HepG2 (cell line): ENCODE measurements around the gene PHKB. TPM values are rescaled to one million over a fixed set of nuclear protein-coding genes. Genes with fewer than 3 reads are reported as not detected.

Experiments used
- ATAC-seq: fragments of 200-7000 bp; cut with Tn5 transposase; 3 replicates; pipeline ENCODE4 v1.9.1; 2020; ENCODE audit warnings: mild to moderate bottlenecking, moderate library complexity
- BruUV-seq: library from RNA; stranded (reverse); fragments of 400-500 nt; replicated peaks from 2 replicates; lab custom pipeline; 2021; lab: Mats Ljungman, UMichigan
- CTCF ChIA-PET: fragments of 300-600 bp; formaldehyde crosslinking; extraction: SDS; loops from one replicate; lab custom pipeline; 2021; ENCODE audit warnings: low total read pairs, inconsistent platforms, low intra/inter-chr PET ratio; lab: Yijun Ruan, JAX
- POLR2A ChIA-PET: fragments of 350-600 bp; sonication (Branson Sonifier 250); formaldehyde crosslinking; loops from one replicate; lab custom pipeline; 2020; ENCODE audit warnings: antibody characterized with exemption, inconsistent platforms; lab: Yijun Ruan, JAX
- DNase-seq: peaks from one replicate; pipeline ENCODE4 v3.0.0-alpha.2; 2015; ENCODE audit warnings: low spot score
- FAIRE-seq: peaks from 3 replicates; lab custom pipeline; 2011; peaks lifted over from hg19 to GRCh38; lab: Jason Lieb, UNC
- H2AFZ ChIP-seq: one replicate; pipeline ENCODE4 v1.6.1; 2011; ENCODE audit warnings: low read length, inconsistent platforms
- H3K27ac ChIP-seq: fragments of 300-600 bp; 3 replicates; pipeline ENCODE4 v1.8.0; 2011; ENCODE audit warnings: mixed run types, mild to moderate bottlenecking, mixed read lengths, low read length, inconsistent platforms; ENCODE audit not compliant: insufficient read depth; ENCODE audit errors: extremely low read length
- H3K27me3 ChIP-seq, 2 experiments: fragments of 200-600 bp in 1 of 2; 2 replicates in 1 of 2; 3 replicates in 1 of 2; pipeline versions ENCODE4 v1.6.0 to v1.8.0; 2011; ENCODE audit warnings: low read length in 2 of 2, mild to moderate bottlenecking in 2 of 2, moderate library complexity in 2 of 2, inconsistent platforms in 1 of 2; ENCODE audit not compliant: insufficient read depth in 2 of 2, control insufficient read depth in 1 of 2
- H3K36me3 ChIP-seq, 2 experiments: fragments of 200-600 bp in 1 of 2; replicated peaks in 1 of 2; 2 replicates in 1 of 2; 3 replicates in 1 of 2; pipeline versions ENCODE4 v1.5.1 to v1.8.0; 2011; ENCODE audit warnings: low read length in 2 of 2, inconsistent platforms in 1 of 2; ENCODE audit not compliant: insufficient read depth in 2 of 2, control insufficient read depth in 1 of 2
- H3K4me1 ChIP-seq: 2 replicates; pipeline ENCODE4 v1.5.1; 2012; ENCODE audit warnings: low read length, inconsistent platforms; ENCODE audit not compliant: insufficient read depth
- H3K4me2 ChIP-seq: 2 replicates; pipeline ENCODE4 v1.6.0; 2011; ENCODE audit warnings: low read depth, low read length, inconsistent platforms
- H3K4me3 ChIP-seq, 3 experiments: fragments of 200-600 bp in 1 of 3; sonication (generic), shearing (Covaris generic) in 1 of 3; replicated peaks in 1 of 3; 2 replicates each; pipeline ENCODE4 v1.5.1; 2011 to 2016; ENCODE audit warnings: low read length in 3 of 3, inconsistent platforms in 2 of 3, low read depth in 2 of 3, mild to moderate bottlenecking in 2 of 3, control low read depth in 1 of 3, mixed read lengths in 1 of 3; ENCODE audit not compliant: insufficient read depth in 1 of 3
- H3K79me2 ChIP-seq: one replicate; pipeline ENCODE4 v1.6.1; 2011; ENCODE audit warnings: low read length, inconsistent platforms; ENCODE audit not compliant: insufficient read depth
- H3K9ac ChIP-seq: 2 replicates; pipeline ENCODE4 v1.6.0; 2011; ENCODE audit warnings: mild to moderate bottlenecking, low read depth, low read length, inconsistent platforms; ENCODE audit not compliant: insufficient read depth
- H3K9me3 ChIP-seq: 2 replicates; pipeline ENCODE4 v1.5.1; 2012; ENCODE audit warnings: mild to moderate bottlenecking, low read length
- H4K20me1 ChIP-seq: 2 replicates; pipeline ENCODE4 v1.6.0; 2011; ENCODE audit warnings: inconsistent platforms, mild to moderate bottlenecking, low read length, moderate library complexity; ENCODE audit not compliant: insufficient read depth
- CBX1 ChIP-seq: IDR thresholded peaks from one replicate; pipeline ENCODE4 v1.6.1; 2016; ENCODE audit warnings: antibody characterized with exemption, low read depth
- DDIT3 ChIP-seq: sonication (generic); formaldehyde crosslinking; IDR thresholded peaks from 2 replicates; pipeline ENCODE4 v1.4.0; 2020; ENCODE audit warnings: mild to moderate bottlenecking, missing genetic modification reagents
- KAT7 ChIP-seq: IDR thresholded peaks from 2 replicates; pipeline ENCODE4 v1.6.1; 2018; ENCODE audit warnings: borderline replicate concordance, missing compliant biosample characterization
- MED8 ChIP-seq: sonication (generic); formaldehyde crosslinking; IDR thresholded peaks from 2 replicates; pipeline ENCODE4 v1.8.1; 2023; ENCODE audit warnings: mild to moderate bottlenecking, missing genetic modification reagents; ENCODE audit not compliant: insufficient replicate concordance
- NFAT5 ChIP-seq: sonication (generic); formaldehyde crosslinking; IDR thresholded peaks from 2 replicates; pipeline ENCODE4 v1.4.0; 2020; ENCODE audit warnings: missing genetic modification reagents
- NFIB ChIP-seq: sonication (generic); formaldehyde crosslinking; IDR thresholded peaks from 2 replicates; pipeline ENCODE4 v1.9.0; 2021; ENCODE audit warnings: missing genetic modification reagents, mild to moderate bottlenecking, borderline replicate concordance
- NONO ChIP-seq, 2 experiments: fragments of 450-650 bp in 1 of 2; sonication (generic) in 1 of 2; formaldehyde crosslinking in 1 of 2; IDR thresholded peaks in 1 of 2; conservative IDR thresholded peaks in 1 of 2; 2 replicates each; pipeline versions ENCODE4 v1.6.1 to v1.8.0; 2017 to 2022; ENCODE audit warnings: mild to moderate bottlenecking in 1 of 2, missing genetic modification reagents in 1 of 2, moderate library complexity in 1 of 2
- PREB ChIP-seq: sonication (generic); formaldehyde crosslinking; IDR thresholded peaks from 2 replicates; pipeline ENCODE4 v1.4.0; 2020; ENCODE audit warnings: missing genetic modification reagents
- RFX5 ChIP-seq: IDR thresholded peaks from 2 replicates; pipeline ENCODE4 v1.6.1; 2011; ENCODE audit warnings: low read depth, low read length, improper control_type of control experiment
- SP4 ChIP-seq: sonication (generic); formaldehyde crosslinking; IDR thresholded peaks from 2 replicates; pipeline ENCODE4 v1.8.1; 2023; ENCODE audit warnings: mild to moderate bottlenecking, missing genetic modification reagents
- ZBTB26 ChIP-seq: IDR thresholded peaks from 2 replicates; pipeline ENCODE4 v1.6.1; 2016; ENCODE audit warnings: missing compliant biosample characterization, missing genetic modification reagents, borderline replicate concordance
- ZFP37 ChIP-seq: sonication (generic); formaldehyde crosslinking; IDR thresholded peaks from 2 replicates; pipeline ENCODE4 v1.4.0; 2020; ENCODE audit warnings: missing genetic modification reagents, borderline replicate concordance
- ZNF232 ChIP-seq: sonication (generic); formaldehyde crosslinking; IDR thresholded peaks from 2 replicates; pipeline ENCODE4 v1.4.0; 2020; ENCODE audit warnings: missing genetic modification reagents, borderline replicate concordance
- ZNF44 ChIP-seq: sonication (generic); formaldehyde crosslinking; IDR thresholded peaks from 2 replicates; pipeline ENCODE4 v1.5.1; 2020; ENCODE audit warnings: mild to moderate bottlenecking, missing genetic modification reagents
- WGBS: methylation state at CpG from one replicate; pipeline ENCODE4 v1.1.6; 2017; ENCODE audit warnings: low lambda C conversion rate; 5-methylcytosine and 5-hydroxymethylcytosine counted together
- in situ Hi-C: cut with HindIII; loops from 2 replicates; pipeline ENCODE4 v1.10.0; 2017; ENCODE audit warnings: low pct_unique_long_range_greater_than_20kb; ENCODE audit not compliant: extremely low pct_ligation_motif_present
- intact Hi-C: fragments of 100-400 bp; cut with micrococcal nuclease; formaldehyde crosslinking; loops from one replicate; pipeline ENCODE4 v1.10.0; 2022; ENCODE audit not compliant: unreplicated experiment
- polyA plus RNA-seq, 8 experiments: library from polyadenylated mRNA; depleted of rRNA in 3 of 8; stranded (reverse) in 7 of 8; unstranded in 1 of 8; fragments of >200 nt; fragmentation: Illumina TruSeq in 4 of 8; extraction: Trizol in 4 of 8; gene quantifications; 2 replicates each; pipeline versions ENCODE4 v1.2.1 to v1.2.3, GENCODE V29; 2011 to 2016; ENCODE audit warnings: low read depth in 4 of 8, missing spikeins in 1 of 8, mixed read lengths in 1 of 8; ENCODE audit not compliant: insufficient read depth in 1 of 8
- total RNA-seq, 5 experiments: library from RNA; depleted of rRNA; stranded (reverse); fragments of >200 nt; fragmentation: Illumina TruSeq; extraction: Trizol; gene quantifications; 2 replicates each; pipeline ENCODE4 v1.2.3, GENCODE V29; 2016; ENCODE audit warnings: low read depth in 1 of 5

The PHKB gene
- total and polyA plus RNA-seq, 2 of the 13 experiments (the other 11 are each of a cell fraction or from before 2014, with no cell fraction given): 66.0 to 80.8 TPM

- 77% methylated on average over 11 of the region's 11 CpGs for WGBS
- in situ Hi-C loops: no loop called here
- CTCF ChIA-PET: no interaction called here
- no peak for TF ChIP-seq ZNF44 (CRISPR knock-in tag)
- no peak for TF ChIP-seq NONO (IDR thresholded peaks at IDR 0.05)
- TF ChIP-seq NONO (CRISPR knock-in tag; conservative IDR thresholded peaks at IDR 0.05): no peak
- TF ChIP-seq MED8 (CRISPR knock-in tag): no peak
- no peak for TF ChIP-seq ZNF232 (CRISPR knock-in tag)
- TF ChIP-seq NFAT5 (CRISPR knock-in tag): no peak
- TF ChIP-seq RFX5: no peak
- no peak for TF ChIP-seq ZFP37
- TF ChIP-seq KAT7 (CRISPR knock-in tag): peak; percentile 25; the same call in 1 of the 2 replicates
- peak; percentile 73 for TF ChIP-seq CBX1
- TF ChIP-seq ZBTB26 (CRISPR knock-in tag): 0 out of 2 replicates have a peak, but pooled peaks have one; percentile 16
- TF ChIP-seq DDIT3 (CRISPR knock-in tag): no peak
- TF ChIP-seq NFIB (CRISPR knock-in tag): no peak
- TF ChIP-seq PREB (CRISPR knock-in tag): no peak
- TF ChIP-seq SP4 (CRISPR knock-in tag): no peak
These were observed 92.9 kb downstream of the PHKB start for GRCh38 chr16:47553853-47554564.

More at GRCh38 chr16:47553853-47554564, 92.9 kb downstream of the PHKB start:
- no peaks in the 10 kb centered on the region for H3K27me3 ChIP-seq
- intact Hi-C loops: no loop called here
- no TSS peak for BruUV-seq
- H3K9me3 ChIP-seq: no peaks in the 10 kb centered on the region
- H3K4me1 ChIP-seq: peaks cover 34% of the 10 kb centered on the region
- no peak overlapping the region for H3K9ac ChIP-seq
- H3K27ac ChIP-seq: peak overlapping the region; percentile 43
- POLR2A ChIA-PET: interaction anchor here (0.6 to 1.3 kb wide), 2 partner anchors 55 to 628 kb away, joined by 4 read pairs; no protein-coding TSS in a partner anchor
- DNase-seq (peak; percentile 70), ATAC-seq (peak; percentile 94), FAIRE-seq (no peak)
- no peak overlapping the region for H2AFZ ChIP-seq
- H3K4me3 ChIP-seq: no peak overlapping the region
- peak overlapping the region; percentile 57 for H3K4me2 ChIP-seq
- peaks cover 0 to 7% of the 10 kb centered on the region in 2 experiments; a peak in 4 of 5 replicates for H3K36me3 ChIP-seq
- no peaks in the 10 kb centered on the region; the same call in 1 of the 2 replicates for H4K20me1 ChIP-seq
- H3K79me2 ChIP-seq: no peaks in the 10 kb centered on the region
